Stimulated activated CD4-positive, alpha-beta T cell treated with anti-CD3 and anti-CD28 coated beads, TNF-alpha, amount 100 ng/mL, for 24 hours (primary cell): ENCODE measurements around the gene ABCD2.
A peak's percentile ranks its signal among the peaks of the same experiment; 100 is the strongest.
"Not testable (repeated sequence)": the region's sequence is repeated elsewhere in the genome, so short reads cannot be mapped to it uniquely, and the experiment has no call there.

Source experiments
- DNase-seq, 3 experiments: peaks; one replicate each; pipeline ENCODE4 v3.0.0-alpha.2; 2020; ENCODE audit warnings: low read depth in 3 of 3

Gene ABCD2

GRCh38 chr12:39612250-39612649, 7.4 kb downstream of the ABCD2 start:
- DNase-seq, result no peak

GRCh38 chr12:39611818-39612217, 7.8 kb downstream of the ABCD2 start:
- no peak for DNase-seq

GRCh38 chr12:39610436-39611025, 9.1 kb downstream of the ABCD2 start:
- DNase-seq, result no peak

GRCh38 chr12:39606712-39607423, 12.7 kb downstream of the ABCD2 start:
- no peak for DNase-seq

- DNase-seq, result no peak
These were observed 13.6 kb downstream of the ABCD2 start for GRCh38 chr12:39605996-39606395.

- DNase-seq, result no peak
These were observed 14.1 kb downstream of the ABCD2 start for GRCh38 chr12:39605501-39605900.

- DNase-seq, result no peak
These were observed 16.5 kb downstream of the ABCD2 start for GRCh38 chr12:39603065-39603464.

- not testable (repeated sequence) for DNase-seq
These were observed 17.7 kb downstream of the ABCD2 start for GRCh38 chr12:39601951-39602350.

- DNase-seq, result no peak
These were observed 23.7 kb downstream of the ABCD2 start for GRCh38 chr12:39595928-39596327.

GRCh38 chr12:39592295-39592694, 27.3 kb downstream of the ABCD2 start:
- no peak for DNase-seq

- no peak for DNase-seq
These were observed 31.3 kb downstream of the ABCD2 start for GRCh38 chr12:39588348-39588747.

GRCh38 chr12:39587225-39587624, 32.4 kb downstream of the ABCD2 start:
- peak in 1 of 3 experiments; percentile 6 for DNase-seq

GRCh38 chr12:39586816-39587215, 32.8 kb downstream of the ABCD2 start:
- no peak for DNase-seq

GRCh38 chr12:39581592-39581991, 38.0 kb downstream of the ABCD2 start:
- DNase-seq, result no peak

- no peak for DNase-seq
These were observed 44.1 kb downstream of the ABCD2 start for GRCh38 chr12:39575498-39575875.

GRCh38 chr12:39574785-39575497, 44.7 kb downstream of the ABCD2 start:
- DNase-seq, result no peak

GRCh38 chr12:39574378-39574777, 45.2 kb downstream of the ABCD2 start:
- no peak for DNase-seq

GRCh38 chr12:39573971-39574370, 45.6 kb downstream of the ABCD2 start:
- no peak for DNase-seq

GRCh38 chr12:39572551-39572950, 47.1 kb downstream of the ABCD2 start:
- no peak for DNase-seq

GRCh38 chr12:39571351-39571750, 48.3 kb downstream of the ABCD2 start:
- no peak for DNase-seq

- DNase-seq, result no peak
These were observed 66.1 kb downstream of the ABCD2 start for GRCh38 chr12:39553476-39553875.

- DNase-seq, result not testable (repeated sequence)
These were observed 75.4 kb downstream of the ABCD2 start for GRCh38 chr12:39544211-39544610.

GRCh38 chr12:39541471-39541870, 78.1 kb downstream of the ABCD2 start:
- no peak for DNase-seq
